ENCODE measurements around the gene CTNNA1. TPM values are rescaled to one million over a fixed set of nuclear protein-coding genes. Genes with fewer than 3 reads are reported as not detected.
"Not testable (repeated sequence)": the region's sequence is repeated elsewhere in the genome, so short reads cannot be mapped to it uniquely, and the experiment has no call there.

CTNNA1 gene
- total RNA-seq, 1 donor from 2014 or later, result 397 TPM

DNA sequence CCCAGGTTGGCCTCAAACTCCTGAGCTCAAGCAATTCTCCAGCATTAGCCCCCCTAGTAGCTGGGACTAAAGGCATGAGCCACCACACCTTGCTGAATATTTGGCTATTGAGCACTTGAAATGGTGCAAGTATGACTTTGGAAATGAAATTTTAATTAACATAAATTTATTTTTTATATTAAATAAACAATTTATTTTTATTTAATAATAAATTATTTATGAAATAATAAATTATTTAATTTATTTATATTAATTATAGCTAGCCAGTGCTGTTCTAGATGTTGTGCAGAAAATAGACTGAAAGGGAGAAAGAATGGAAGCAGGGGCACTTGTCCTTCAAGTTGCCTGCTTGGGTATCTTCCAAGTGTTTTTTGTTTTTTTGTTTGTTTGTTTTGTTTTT lies 40.0 kb upstream of the CTNNA1 start:
- H3K27me3 ChIP-seq (ENCODE audit: control insufficient read depth, insufficient read depth, low read length), result no peaks in the 10 kb centered on the region
- no peak overlapping the region for H3K4me3 ChIP-seq (ENCODE audit: low read depth, low read length)
- no peak for DNase-seq (ENCODE audit: low read depth)
- no peaks in the 10 kb centered on the region for H3K36me3 ChIP-seq (ENCODE audit: control insufficient read depth, insufficient read depth, low read length)
- TF ChIP-seq, protein P1, sequence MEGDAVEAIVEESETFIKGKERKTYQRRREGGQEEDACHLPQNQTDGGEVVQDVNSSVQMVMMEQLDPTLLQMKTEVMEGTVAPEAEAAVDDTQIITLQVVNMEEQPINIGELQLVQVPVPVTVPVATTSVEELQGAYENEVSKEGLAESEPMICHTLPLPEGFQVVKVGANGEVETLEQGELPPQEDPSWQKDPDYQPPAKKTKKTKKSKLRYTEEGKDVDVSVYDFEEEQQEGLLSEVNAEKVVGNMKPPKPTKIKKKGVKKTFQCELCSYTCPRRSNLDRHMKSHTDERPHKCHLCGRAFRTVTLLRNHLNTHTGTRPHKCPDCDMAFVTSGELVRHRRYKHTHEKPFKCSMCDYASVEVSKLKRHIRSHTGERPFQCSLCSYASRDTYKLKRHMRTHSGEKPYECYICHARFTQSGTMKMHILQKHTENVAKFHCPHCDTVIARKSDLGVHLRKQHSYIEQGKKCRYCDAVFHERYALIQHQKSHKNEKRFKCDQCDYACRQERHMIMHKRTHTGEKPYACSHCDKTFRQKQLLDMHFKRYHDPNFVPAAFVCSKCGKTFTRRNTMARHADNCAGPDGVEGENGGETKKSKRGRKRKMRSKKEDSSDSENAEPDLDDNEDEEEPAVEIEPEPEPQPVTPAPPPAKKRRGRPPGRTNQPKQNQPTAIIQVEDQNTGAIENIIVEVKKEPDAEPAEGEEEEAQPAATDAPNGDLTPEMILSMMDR (IDR thresholded peaks at IDR 0.05; ENCODE audit: insufficient read depth, low read length, poor library complexity, severe bottlenecking), result no peak

DNA sequence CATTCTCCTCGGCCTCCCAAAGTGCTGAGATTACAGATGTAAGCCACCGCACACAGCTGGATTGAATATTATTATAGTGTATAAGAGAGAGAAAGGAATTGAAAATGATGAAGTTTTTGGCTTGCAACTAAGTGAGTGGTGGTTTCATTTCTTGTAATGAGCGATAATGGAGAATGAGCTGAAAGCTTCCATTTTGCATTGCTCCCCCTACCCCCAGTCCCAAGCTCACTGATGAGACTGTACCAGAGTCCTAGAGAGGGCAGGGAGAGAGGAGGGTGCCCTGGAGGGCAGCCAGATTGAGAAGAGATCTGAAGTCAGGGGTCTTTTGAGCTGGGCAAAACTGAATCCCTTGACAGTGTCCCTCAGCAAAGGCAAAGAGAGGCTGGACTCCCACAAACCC lies 38.5 kb upstream of the CTNNA1 start:
- DNase-seq (ENCODE audit: low read depth), result no peak
- TF ChIP-seq, protein P1 (IDR thresholded peaks at IDR 0.05; ENCODE audit: insufficient read depth, low read length, poor library complexity, severe bottlenecking), result no peak

DNA sequence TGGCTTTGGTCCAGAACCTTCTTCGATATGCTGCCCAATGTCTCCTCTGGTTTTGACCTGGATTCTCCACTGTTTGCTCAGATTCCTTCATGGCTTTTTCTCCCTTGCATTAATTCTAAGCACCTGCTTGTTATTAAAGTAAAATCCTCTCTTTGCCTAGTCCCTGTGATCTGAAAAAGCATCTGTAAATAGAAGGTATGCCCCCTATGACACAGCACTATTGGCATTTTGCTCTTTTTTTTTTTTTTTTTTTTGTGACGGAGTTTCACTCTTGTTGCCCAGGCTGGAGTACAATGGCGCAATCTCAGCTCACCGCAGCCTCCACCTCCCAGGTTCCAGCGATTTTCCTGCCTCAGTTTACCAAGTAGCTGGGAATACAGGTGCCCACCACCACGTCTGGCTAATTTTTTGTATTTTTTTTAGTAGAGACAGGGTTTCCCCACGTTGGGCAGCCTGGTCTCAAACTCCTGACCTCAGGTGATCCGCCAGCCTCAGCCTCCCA lies 37.2 kb upstream of the CTNNA1 start:
- H3K36me3 ChIP-seq (ENCODE audit: control insufficient read depth, insufficient read depth, low read length); H3K27me3 ChIP-seq (ENCODE audit: control insufficient read depth, insufficient read depth, low read length); H3K4me3 ChIP-seq (ENCODE audit: low read depth, low read length); DNase-seq (ENCODE audit: low read depth): not testable (repeated sequence)

More for the DNA sequence above, 38.5 kb upstream of the CTNNA1 start:
- no peak overlapping the region for H3K4me3 ChIP-seq (ENCODE audit: low read depth, low read length)
- H3K27me3 ChIP-seq (ENCODE audit: control insufficient read depth, insufficient read depth, low read length), result no peaks in the 10 kb centered on the region
- H3K36me3 ChIP-seq (ENCODE audit: control insufficient read depth, insufficient read depth, low read length), result no peaks in the 10 kb centered on the region

DNA sequence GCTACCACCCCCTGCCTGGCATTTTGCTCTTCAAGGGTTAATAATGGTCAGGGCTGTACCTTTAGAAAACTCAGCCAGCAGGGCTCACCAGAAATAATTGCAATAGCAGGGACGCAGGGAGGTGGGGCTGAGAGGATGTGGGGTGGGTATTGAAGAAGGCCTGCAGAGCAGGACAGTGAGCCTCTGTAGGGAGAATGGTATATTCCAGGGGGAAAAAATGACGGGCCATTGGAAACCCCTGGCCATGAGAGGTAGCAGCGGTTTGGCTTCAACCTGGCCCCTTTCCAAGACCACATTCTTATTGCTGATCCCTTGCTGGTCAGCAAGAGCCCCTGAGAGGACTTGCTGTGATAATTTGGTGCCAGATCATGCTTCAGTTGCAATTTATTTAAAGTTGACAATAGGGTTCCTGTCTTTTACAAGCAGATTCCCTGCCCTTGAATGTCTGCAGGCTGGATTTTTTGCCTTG lies 36.7 kb upstream of the CTNNA1 start:
- H3K4me3 ChIP-seq (ENCODE audit: low read depth, low read length), result no peak overlapping the region
- DNase-seq (ENCODE audit: low read depth), result no peak
- TF ChIP-seq, protein P1 (IDR thresholded peaks at IDR 0.05; ENCODE audit: insufficient read depth, low read length, poor library complexity, severe bottlenecking), result no peak
- H3K36me3 ChIP-seq (ENCODE audit: control insufficient read depth, insufficient read depth, low read length), result no peaks in the 10 kb centered on the region
- no peaks in the 10 kb centered on the region for H3K27me3 ChIP-seq (ENCODE audit: control insufficient read depth, insufficient read depth, low read length)

DNA sequence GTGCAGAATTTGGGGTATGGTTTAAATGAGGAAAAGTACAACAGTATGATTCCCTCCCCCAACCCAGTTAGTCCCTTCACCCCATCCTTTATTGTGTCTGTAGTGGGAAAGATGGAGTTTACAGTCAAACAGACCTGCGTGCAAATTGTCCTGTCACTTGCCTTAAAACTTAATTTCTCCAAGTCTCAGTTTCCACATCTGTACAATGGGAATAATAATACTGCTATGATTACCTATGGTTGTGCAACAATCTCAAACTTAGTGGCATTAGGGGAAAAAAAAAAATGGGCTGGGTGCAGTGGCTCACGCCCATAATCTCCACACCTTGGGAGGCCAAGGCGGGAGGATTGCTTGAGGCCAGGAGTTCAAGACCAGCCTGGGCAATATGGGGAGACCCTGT lies 35.8 kb upstream of the CTNNA1 start:
- TF ChIP-seq, protein P1 (IDR thresholded peaks at IDR 0.05; ENCODE audit: insufficient read depth, low read length, poor library complexity, severe bottlenecking), result no peak
- Histone ChIP-seq H3K36me3 (ENCODE audit: control insufficient read depth, insufficient read depth, low read length) (no peaks in the 10 kb centered on the region), H3K4me3 (ENCODE audit: low read depth, low read length) (no peak overlapping the region), H3K27me3 (ENCODE audit: control insufficient read depth, insufficient read depth, low read length) (no peaks in the 10 kb centered on the region)
- no peak for DNase-seq (ENCODE audit: low read depth)

DNA sequence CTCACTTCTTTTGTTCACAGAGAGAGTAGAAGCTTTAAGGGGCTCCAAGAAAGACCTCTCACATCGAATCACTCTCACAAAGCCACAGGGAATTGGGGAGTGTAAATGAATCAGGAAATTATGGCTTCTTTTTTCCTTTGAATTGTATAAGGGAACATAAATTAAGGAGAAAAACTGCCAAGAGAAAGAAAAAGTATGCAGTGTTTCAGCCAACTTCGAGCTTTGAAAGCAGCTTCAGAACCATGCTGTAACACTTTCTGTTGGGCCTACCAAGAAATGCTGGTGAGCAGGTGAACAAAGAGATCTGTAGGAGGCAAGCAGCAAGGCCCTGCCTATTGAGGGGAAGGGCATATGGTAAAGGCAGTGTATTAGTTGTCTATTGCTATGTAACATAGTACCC lies 33.4 kb upstream of the CTNNA1 start:
- Histone ChIP-seq H3K4me3 (ENCODE audit: low read depth, low read length) (no peak overlapping the region), H3K27me3 (ENCODE audit: control insufficient read depth, insufficient read depth, low read length) (no peaks in the 10 kb centered on the region), H3K36me3 (ENCODE audit: control insufficient read depth, insufficient read depth, low read length) (no peaks in the 10 kb centered on the region)
- TF ChIP-seq, protein P1 (IDR thresholded peaks at IDR 0.05; ENCODE audit: insufficient read depth, low read length, poor library complexity, severe bottlenecking), result no peak
- DNase-seq (ENCODE audit: low read depth), result no peak

Data from kidney epithelial cell (primary cell).